GM19099 (cell line): ENCODE results near the gene CAMK1D.
A peak's percentile ranks its signal among the peaks of the same experiment; 100 is the strongest.

Source experiments
- POLR2A ChIP-seq: IDR thresholded peaks from 3 replicates; pipeline ENCODE4 v1.6.1; 2011; ENCODE audit warnings: low read depth; ENCODE audit not compliant: insufficient read length; ENCODE audit errors: extremely low read depth

Gene CAMK1D

DNA sequence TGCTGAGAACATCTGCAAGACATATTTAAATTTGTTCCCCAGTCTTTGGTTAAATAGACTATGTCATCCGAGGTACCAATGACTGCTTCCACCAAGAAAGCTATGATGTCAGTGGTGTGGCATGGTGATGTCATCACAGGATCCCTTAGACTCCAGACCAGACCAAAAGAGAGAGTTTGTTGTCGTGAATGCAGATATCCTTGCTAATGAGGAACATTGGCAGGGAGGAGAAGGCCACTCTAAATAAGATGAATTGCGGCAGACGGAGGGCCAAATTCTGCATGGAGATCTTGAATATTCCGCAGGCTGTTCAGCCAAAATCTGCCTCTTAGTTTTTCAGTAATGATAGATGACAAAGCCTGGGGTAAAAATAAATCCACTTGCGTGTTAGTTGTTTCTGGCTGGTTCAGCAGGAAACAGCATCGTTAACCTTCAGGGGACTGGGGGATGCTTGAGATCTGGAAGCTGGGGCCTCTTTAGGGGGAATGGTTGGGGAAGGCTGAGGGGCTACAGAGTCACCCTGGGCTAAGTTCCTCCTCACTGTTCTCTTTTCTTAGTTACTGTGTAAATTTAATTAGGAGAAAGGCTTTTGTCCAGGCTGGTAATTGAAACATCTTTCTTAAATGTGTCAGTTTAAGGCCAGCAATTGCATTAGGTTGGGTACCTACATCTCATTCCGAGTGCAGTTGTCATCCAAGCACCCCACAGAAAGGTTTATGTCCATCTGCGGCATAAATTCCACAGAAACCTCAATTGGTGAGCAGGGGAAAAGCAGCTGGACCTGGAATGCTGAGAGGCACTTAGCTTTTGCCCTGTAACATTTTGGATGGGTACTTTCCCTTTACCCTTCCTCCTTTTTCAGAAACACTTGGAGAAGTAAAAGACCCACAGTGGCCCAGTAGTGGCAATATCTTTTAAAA, 11.6 kb upstream of the CAMK1D start:
- no peak for TF ChIP-seq POLR2A

GRCh38 chr10:12338981-12339380, 10.4 kb upstream of the CAMK1D start:
- TF ChIP-seq POLR2A: no peak

DNA sequence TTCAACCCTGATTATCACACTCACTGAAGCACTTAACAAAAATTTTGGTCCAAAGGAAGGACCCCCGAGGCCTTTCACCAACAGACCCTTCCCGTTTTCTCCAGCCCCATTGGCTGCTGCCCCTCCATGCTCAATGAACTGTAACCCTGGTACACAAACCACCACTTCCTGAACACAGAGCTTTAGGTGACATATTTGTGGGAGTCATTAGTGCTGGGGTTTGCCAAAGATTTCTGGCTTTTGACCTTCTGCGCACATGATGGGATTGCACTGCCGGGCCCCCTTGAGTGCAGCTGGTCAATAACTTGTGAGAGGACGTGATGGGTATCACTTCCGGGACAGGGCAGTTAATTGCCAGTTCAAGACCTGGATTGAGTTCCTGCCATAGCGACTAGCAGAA, 9.0 kb upstream of the CAMK1D start:
- no peak for TF ChIP-seq POLR2A

- no peak for TF ChIP-seq POLR2A
Observed at GRCh38 chr10:12340937-12341336, 8.4 kb upstream of the CAMK1D start.

GRCh38 chr10:12341526-12341925, 7.8 kb upstream of the CAMK1D start:
- no peak for TF ChIP-seq POLR2A

DNA sequence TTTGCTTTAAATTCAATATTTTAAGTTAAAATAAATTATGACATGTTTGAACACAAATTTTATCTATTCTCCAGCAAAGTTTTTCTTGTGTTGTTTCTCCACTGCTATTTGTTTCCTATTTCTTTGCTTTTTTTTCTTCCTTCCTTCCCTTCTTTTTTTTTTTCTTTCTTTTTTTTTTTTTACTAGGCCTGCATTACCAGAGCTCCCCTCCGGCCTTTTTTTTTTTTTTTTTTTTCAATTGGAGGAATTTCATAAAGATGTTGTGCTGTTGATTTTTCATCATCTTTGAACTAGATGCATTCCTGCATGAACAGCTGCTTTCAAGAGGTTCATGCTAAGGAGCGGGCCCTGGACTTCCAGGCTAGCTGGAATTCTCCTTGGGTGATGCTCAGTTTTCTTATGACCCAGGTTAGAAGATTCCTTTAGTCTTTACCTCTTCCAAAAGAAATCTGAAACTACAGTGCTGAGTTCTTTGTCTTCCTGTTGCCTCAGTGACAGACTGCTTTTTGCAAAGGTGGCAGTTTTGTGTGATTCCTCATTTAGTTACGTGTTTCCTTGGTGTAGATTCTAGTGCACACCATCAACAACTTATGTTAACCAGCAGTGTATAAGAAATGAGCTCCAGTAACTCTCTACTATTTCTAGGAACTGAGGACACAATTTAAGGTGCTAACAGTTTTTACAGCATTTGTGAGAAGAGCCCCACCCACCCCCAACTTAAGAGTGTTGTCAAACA, 4.8 kb upstream of the CAMK1D start:
- no peak for TF ChIP-seq POLR2A

DNA sequence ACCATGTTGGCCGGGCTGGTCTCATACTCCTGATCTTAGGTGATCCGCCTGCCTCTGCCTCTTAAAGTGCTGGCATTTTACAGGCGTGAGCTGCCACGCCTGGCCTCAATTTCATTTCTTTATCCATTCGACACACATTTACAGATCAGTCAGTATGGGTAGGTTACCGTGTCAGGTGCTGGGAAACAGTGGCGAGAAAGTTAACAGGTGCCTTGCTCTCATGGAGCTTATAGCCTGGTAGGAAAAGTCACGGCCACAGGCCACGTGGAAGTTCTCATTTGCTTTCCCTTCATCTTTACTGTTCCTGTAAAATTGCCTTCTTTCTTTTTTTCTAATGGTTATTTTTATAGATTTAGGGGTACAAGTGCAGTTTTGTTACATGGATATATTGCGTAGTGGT, 2.6 kb upstream of the CAMK1D start:
- TF ChIP-seq POLR2A: no peak

GRCh38 chr10:12348294-12348869, 965 bp upstream of the CAMK1D start:
- no peak for TF ChIP-seq POLR2A

DNA sequence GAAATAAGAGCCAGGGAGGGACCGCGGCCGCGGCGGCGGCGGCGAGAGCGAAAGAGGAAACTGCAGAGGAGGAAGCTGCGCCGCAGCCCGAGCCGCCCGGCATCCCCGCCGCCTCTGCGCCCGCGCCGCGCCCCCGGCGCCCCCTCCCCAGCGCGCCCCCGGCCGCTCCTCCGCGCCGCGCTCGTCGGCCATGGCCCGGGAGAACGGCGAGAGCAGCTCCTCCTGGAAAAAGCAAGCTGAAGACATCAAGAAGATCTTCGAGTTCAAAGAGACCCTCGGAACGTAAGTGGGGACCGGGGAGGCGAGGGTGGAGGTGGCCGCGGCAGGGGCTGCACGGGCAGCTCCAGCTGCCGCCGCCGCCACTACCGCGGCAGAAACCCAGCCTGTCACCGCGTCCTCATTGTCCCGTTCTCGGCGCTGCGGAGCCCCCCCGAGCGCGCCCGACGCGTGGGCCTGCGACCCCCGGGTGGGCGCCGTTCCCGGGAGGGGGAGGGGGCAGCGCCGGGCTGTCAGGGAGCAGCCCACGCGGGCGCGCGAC, 351 bp downstream of the CAMK1D start:
- TF ChIP-seq POLR2A: no peak

DNA sequence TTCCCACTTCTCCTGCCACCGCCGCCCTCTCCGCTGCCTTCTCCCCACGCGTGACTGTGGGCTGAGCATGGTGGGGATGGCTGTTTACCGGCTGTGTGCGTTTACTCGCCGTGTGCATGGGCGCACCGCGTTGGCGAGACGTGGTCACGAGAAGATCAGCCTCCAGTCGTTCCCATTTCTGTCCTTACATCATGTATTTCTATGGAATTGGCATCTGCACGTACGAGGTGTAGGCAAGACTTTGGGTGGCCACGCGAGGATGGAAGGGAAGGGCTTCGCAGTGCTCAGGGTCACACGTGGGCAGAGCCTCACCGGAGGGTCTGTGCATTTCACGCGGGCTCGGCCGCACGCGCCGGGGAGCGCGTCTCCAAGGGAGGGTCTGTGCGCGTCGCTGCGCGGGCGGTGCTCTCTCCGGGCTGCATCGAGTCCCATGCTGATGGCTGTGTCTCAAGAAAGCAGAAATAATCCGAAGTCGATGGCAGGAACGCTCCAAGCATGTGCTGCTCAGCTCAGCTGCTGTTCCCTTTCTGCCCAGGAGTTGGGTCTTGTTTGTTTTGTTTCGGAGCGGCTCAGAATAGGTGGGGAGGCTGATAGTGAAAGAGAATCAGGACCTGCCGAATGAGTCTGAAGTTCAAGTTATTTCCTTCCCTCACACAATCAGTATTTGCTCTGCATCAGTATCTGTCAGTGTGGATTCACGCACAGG, 973 bp downstream of the CAMK1D start:
- TF ChIP-seq POLR2A: peak; percentile 33

- TF ChIP-seq POLR2A: no peak
Observed at GRCh38 chr10:12350925-12351324, 1.6 kb downstream of the CAMK1D start.

DNA sequence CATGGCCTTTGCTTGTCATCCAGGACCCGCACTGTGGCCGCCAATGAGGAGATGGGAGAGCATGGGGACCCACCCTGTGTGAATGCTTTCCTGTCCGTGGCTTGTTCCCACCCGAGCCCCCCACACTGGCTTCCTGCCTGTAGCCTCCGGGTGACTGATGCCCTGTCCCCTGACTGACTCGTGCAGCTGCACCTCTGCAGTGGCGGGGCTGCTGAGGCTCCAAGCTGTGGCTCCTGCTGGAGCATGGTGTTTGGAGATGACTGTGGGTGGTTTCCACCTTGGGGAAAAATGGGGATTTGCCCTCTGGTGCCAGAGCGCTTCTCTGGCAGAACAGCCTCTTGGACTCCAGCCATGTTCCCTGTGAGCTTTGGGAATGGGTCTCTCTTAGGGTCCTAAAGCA, 2.1 kb downstream of the CAMK1D start:
- no peak for TF ChIP-seq POLR2A

DNA sequence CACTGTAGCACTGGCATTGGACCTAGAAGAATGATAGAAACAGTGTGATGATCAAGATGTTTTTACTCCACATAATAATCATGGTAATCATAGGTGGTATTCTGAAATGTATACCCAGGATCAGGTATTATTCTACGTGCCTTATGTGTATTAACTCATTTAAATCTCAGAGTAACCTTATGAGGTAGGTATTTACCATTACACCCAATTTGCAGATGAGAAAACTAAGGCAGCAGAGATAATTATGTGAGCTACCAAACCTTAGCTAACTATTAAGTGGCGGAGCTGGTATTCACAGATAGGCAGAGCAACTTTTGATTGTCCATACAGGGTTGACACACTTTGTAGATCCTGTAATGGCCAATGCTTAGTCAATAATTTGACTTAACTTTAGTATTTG, 2.5 kb downstream of the CAMK1D start:
- no peak for TF ChIP-seq POLR2A

DNA sequence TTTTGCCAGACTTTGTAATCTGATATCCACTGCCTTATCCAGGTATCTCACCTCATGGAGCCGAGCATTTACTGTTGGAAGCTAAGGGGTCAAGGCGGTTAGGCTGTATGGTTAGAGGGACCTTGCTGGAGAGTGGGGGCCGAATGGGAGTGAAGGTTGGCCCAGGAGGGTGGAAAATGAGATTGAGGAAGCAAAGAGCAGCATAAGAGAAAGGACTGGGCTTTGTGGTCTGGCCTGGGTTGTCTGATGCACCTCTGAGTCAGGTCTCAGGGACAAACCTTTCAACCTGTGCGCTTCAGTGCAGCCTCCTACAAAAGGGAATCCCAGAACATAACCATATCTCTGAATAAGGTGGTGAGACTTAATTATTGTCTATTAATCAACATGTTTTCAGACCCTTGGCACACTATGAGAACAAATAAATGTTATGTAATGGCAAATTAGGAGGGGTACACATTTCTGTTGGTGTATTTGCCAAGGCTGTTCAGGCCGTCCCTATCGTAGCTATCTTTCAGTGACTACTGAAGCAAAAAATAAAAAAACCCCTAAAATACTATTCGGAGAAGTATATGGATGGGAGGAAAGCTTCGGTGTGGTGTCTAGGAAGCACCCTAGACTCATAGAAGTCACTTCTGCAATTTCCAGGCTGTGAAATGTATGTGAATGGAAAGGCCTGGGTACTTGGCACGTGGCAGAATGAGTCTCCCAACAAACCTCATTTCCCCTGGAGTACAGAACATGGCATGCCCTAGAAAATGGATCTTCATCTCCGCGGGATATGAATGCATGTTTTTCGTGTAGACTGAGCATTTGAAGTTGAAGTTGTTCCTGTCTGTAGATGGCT, 4.3 kb downstream of the CAMK1D start:
- TF ChIP-seq POLR2A: no peak
